Fibroblast of skin of right quadriceps (primary cell): Measurements from ENCODE around the gene SFTA2.
"Not testable (repeated sequence)": the region's sequence is repeated elsewhere in the genome, so short reads cannot be mapped to it uniquely, and the experiment has no call there.

Experiments
- DNase-seq: peaks from one replicate; pipeline ENCODE4 v3.0.0-alpha.2; 2013

Gene SFTA2

GRCh38 chr6:30912746-30913520 lies 19.0 kb downstream of the SFTA2 start:
- DNase-seq = no peak

DNA sequence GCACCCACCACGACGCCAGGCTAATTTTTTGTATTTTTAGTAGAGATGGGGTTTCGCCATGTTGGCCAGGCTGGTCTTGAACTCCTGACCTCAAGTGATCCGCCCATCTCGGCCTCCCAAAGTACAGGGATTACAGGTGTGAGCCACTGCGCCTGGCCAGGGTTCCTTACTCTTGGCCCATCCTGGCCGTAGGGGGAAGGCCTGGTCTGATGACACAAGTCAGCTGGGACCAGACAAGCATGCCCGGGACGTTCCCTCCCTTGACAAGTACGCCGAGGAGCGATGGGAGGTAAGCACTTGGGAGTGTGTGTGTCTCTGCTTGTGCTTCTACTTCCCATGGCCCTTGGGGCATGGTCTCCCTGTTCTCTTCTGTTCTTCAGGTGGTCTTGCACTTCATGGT lies 21.5 kb downstream of the SFTA2 start:
- not testable (repeated sequence) for DNase-seq

DNA sequence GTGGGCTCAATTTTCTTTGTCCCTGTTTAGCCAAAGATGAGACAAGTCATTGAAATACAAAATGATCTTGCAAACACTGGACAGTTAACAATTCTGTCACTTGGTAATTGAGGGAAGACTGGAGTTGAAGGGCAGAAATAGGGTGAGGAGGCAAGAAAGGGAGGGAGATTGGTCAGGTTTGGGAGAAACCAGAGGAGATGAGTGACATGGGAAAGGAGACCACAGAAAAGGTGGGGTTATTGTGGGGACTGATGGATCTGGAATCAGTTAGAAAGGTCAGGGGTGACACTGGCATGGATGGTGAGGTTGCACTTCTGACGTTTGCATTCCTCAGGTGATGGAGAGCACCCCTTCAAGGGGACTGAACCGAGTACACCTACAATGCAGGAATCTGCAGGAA lies 23.3 kb downstream of the SFTA2 start:
- DNase-seq = no peak

- peak; percentile 99 for DNase-seq
Observed at GRCh38 chr6:30907758-30908591, 24.0 kb downstream of the SFTA2 start, which contains the start of gene GTF2H4. Gene GTF2H4 (plus strand): TSS chr6:30908207.

GRCh38 chr6:30907290-30907757 lies 24.6 kb downstream of the SFTA2 start:
- not testable (repeated sequence) for DNase-seq

- DNase-seq = no peak
Observed at GRCh38 chr6:30903236-30903635, 28.7 kb downstream of the SFTA2 start.

DNA sequence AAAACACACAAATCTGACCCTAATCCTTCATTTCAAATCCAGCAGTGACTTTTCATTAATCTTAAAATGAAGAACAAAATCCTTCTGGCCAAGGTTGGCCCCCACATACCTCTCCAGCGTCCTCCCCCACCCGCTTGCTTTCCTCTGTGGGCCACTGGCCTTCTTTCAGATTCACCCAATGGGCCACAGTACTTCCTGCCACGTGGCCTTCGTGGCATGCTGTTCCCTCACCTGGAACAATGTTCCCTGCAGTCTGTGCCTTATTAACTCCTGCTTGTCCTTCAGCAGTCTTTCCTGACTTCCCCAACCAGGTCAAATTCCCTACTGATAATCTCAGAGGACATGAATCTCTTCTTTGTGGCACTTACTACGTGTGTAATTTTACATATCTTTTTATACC lies 29.3 kb downstream of the SFTA2 start:
- no peak for DNase-seq

- not testable (repeated sequence) for DNase-seq
Observed at GRCh38 chr6:30902196-30902595, 29.8 kb downstream of the SFTA2 start.

GRCh38 chr6:30901436-30901835 lies 30.5 kb downstream of the SFTA2 start:
- DNase-seq = no peak

DNA sequence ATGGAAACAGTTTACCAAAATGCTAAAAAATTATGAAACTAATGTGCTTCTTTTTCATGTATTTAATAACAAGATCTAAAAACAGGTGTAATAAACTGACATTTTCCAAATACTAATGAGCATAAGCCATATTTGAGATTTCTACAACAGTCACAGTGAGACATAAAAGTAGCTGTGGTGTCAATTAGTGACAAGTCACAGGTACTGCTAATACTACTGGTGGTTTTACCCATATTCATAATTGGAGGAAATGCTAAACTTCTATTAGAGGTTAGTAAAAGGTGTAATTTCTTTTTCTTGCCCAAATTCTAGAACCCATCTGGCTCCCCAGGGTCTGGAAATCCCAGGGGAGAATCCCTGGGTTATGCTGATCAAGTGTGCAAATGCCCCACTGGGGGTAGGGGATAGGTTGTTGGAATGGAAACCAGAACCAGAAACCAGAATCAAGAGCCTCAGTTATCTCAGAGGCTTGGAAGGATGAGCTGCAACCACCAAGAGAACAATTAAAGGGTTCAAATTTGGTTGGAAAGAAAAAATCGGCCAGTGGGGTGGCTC lies 31.0 kb downstream of the SFTA2 start:
- DNase-seq = no peak

DNA sequence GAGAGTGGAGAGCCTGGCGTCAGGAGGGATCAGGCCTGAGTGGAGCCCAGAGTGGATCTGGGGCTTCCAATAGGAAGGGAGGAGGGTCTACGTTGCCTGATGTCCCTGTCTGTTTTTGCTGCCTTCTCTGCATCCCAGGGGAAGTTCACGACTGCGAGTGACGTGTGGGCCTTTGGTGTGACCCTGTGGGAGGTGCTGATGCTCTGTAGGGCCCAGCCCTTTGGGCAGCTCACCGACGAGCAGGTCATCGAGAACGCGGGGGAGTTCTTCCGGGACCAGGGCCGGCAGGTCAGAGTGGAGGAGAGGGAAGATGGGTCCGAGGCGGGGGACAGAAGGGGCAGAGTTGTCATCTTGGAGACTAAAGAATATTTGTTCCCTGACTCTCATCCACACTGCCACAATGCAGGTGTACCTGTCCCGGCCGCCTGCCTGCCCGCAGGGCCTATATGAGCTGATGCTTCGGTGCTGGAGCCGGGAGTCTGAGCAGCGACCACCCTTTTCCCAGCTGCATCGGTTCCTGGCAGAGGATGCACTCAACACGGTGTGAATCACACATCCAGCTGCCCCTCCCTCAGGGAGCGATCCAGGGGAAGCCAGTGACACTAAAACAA lies 33.1 kb downstream of the SFTA2 start:
- DNase-seq = no peak

- no peak for DNase-seq
Observed at GRCh38 chr6:30897882-30898281, 34.1 kb downstream of the SFTA2 start.

DNA sequence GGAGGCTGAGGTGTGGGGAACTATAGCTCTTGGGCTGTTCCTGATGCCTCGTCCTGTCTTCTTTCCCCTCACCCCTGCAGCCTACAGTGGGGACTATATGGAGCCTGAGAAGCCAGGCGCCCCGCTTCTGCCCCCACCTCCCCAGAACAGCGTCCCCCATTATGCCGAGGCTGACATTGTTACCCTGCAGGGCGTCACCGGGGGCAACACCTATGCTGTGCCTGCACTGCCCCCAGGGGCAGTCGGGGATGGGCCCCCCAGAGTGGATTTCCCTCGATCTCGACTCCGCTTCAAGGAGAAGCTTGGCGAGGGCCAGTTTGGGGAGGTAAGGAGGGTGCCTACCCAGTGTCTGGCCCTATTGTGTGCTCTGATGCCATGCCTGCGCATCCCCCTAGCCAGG lies 35.4 kb downstream of the SFTA2 start:
- DNase-seq = no peak

DNA sequence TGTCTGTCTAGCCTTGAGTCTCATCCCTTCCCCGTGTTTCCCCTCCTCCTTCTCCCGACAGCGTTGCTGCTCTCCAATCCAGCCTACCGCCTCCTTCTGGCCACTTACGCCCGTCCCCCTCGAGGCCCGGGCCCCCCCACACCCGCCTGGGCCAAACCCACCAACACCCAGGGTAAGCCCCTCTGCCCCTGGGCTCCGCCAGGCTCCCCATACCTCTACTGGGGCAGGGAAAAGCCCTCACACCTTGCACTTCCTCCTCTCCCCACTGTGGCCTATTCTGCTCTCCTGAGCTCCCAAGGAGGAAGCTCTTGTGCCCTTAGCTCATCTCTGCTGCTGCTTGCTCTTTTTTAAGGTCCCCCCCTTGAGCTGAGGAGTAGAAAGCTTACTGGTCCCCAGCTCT lies 36.6 kb downstream of the SFTA2 start:
- DNase-seq = no peak

GRCh38 chr6:30894935-30895334 lies 37.0 kb downstream of the SFTA2 start:
- DNase-seq = no peak

DNA sequence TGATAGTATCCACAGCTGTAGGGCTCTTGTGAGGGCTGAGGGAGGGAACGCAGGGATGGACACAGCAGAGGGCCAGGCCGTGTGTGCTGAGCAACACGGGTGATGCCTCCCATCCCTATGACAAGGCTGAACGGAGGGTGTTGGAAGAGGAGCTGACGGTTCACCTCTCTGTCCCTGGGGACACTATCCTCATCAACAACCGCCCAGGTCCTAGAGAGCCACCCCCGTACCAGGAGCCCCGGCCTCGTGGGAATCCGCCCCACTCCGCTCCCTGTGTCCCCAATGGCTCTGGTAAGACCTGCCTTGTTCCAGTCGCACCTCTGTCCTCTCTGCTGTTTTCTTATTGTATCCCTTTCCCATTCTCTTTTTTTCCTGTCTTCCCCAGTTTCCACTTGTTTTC lies 37.6 kb downstream of the SFTA2 start:
- DNase-seq = no peak

GRCh38 chr6:30893666-30894065 lies 38.3 kb downstream of the SFTA2 start:
- no peak for DNase-seq

DNA sequence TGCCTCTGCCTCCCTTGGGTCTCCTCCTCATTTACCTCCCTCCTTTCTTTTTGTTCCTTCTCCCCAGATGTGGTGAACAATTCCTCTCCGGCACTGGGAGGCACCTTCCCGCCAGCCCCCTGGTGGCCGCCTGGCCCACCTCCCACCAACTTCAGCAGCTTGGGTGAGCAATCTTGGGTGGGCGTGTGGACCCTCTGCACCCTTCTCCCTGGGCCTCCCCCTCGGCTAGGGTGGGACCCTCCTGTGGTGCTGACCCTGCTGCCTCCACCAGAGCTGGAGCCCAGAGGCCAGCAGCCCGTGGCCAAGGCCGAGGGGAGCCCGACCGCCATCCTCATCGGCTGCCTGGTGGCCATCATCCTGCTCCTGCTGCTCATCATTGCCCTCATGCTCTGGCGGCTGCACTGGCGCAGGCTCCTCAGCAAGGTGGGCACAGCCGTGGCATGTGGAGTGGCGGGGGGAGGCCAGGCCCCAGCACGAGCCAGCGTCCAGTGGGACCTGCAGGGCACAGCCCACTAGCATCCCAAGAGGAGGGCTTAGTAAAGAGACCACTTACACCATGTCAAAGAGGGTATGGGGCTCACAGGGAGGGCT lies 38.9 kb downstream of the SFTA2 start:
- no peak for DNase-seq

GRCh38 chr6:30891816-30892538 lies 40.0 kb downstream of the SFTA2 start:
- DNase-seq = no peak

DNA sequence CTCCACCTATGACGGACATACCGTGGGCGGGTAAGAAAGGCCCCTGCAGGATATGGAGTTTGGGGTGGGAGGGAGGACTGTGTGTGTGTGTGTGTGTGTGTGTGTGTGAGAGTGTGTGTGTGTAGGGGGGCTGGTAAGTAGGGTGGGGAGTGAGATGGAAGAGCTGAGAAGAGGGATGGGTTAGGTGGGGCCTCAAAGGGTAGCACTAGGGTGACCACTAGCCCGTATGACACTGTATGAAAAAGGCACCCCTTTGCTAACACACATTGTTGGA lies 40.6 kb downstream of the SFTA2 start:
- DNase-seq = no peak

- DNase-seq = no peak
Observed at GRCh38 chr6:30890646-30891449, 41.1 kb downstream of the SFTA2 start.
